ENCODE measurements around the gene PAPPA.

PAPPA gene, protein sequence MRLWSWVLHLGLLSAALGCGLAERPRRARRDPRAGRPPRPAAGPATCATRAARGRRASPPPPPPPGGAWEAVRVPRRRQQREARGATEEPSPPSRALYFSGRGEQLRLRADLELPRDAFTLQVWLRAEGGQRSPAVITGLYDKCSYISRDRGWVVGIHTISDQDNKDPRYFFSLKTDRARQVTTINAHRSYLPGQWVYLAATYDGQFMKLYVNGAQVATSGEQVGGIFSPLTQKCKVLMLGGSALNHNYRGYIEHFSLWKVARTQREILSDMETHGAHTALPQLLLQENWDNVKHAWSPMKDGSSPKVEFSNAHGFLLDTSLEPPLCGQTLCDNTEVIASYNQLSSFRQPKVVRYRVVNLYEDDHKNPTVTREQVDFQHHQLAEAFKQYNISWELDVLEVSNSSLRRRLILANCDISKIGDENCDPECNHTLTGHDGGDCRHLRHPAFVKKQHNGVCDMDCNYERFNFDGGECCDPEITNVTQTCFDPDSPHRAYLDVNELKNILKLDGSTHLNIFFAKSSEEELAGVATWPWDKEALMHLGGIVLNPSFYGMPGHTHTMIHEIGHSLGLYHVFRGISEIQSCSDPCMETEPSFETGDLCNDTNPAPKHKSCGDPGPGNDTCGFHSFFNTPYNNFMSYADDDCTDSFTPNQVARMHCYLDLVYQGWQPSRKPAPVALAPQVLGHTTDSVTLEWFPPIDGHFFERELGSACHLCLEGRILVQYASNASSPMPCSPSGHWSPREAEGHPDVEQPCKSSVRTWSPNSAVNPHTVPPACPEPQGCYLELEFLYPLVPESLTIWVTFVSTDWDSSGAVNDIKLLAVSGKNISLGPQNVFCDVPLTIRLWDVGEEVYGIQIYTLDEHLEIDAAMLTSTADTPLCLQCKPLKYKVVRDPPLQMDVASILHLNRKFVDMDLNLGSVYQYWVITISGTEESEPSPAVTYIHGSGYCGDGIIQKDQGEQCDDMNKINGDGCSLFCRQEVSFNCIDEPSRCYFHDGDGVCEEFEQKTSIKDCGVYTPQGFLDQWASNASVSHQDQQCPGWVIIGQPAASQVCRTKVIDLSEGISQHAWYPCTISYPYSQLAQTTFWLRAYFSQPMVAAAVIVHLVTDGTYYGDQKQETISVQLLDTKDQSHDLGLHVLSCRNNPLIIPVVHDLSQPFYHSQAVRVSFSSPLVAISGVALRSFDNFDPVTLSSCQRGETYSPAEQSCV (N-terminal part only)

GRCh38 chr9:116153765-116154333, at the start of gene PAPPA:
PAPPA (plus strand) TSS chr9:116153791; CDS start chr9:116154173, 382 bp downstream.
- DNase-seq (ENCODE audit: low read depth): no peak

GRCh38 chr9:116103976-116104820, 49.4 kb upstream of the PAPPA start:
- no peak for DNase-seq (ENCODE audit: low read depth)

DNA sequence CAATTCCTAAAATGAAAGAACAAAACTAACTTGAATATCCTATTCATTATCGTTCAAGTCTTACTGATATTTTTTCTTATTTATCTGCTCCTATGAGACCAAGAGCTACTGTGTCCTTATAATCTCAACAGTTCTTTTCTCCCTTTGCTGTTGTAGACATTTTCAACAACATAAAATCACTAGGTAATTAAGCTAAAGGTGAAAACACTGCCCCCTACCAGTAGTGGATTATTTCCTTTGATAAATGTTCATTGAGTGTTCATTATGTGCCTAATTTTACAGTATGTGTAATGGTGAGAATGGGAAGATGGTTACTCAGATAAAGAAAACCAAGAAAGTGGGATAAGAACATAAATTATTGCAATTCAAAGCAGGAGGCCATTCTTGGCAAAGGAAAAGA, 41.4 kb upstream of the PAPPA start:
- no peak for DNase-seq (ENCODE audit: low read depth)

DNA sequence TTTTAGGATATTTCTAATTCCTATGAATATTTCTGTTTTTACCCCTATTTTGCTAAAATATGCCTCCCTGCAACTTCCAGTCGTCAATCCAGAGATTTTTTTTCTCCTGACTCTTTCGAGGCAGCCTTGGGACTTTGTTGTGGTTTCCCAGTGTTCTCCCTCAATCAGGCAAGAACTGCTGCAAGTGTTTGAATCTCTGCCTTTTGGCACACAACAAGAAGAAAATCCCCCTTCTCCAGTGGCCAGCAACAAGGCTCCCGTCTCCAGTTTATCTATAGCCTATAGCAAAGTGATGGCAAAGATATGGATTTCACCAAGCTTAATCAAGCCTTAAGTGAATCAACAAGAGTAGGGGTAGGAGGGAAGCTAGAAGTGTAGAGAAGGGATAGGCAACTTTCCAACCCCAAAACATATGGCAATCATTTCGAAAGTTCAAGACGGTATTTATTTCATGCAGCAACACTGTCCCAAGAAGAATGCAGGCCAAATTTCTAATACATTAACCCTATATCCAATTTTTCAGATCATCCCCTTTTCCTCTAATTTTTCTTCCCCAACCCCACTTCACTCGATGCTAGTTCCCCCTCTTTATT, 37.7 kb upstream of the PAPPA start:
- DNase-seq (ENCODE audit: low read depth): no peak

- DNase-seq (ENCODE audit: low read depth): no peak
These were observed 37.2 kb upstream of the PAPPA start for GRCh38 chr9:116116393-116116792.

GRCh38 chr9:116123171-116123570, 30.4 kb upstream of the PAPPA start:
- DNase-seq (ENCODE audit: low read depth): no peak

DNA sequence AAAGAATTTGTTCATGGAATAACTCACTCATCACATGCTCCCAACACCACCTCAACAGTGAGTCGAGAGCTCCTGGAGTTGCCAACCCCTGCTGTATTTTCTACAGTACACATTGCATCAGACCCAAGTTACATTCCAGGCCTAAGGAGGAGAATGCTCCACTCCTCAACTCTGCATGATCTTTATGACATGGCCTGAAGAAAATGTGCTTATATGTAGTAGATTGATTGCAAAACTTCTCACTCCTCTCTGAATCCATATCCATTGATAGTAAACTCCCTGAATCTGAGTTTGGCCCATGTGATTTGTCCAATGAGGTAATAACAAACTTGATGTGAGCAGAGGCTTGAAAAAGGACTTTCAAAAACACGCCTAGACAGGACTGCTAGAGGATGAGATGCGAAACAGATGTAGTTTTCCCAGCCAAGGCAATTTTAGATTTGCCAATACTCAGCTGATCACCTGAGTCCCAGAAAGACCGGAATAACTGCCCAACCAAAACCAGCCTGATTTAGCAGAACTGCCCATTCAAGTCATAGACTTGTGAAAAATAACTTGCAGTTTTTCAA, 29.0 kb upstream of the PAPPA start:
- DNase-seq (ENCODE audit: low read depth): no peak

DNA sequence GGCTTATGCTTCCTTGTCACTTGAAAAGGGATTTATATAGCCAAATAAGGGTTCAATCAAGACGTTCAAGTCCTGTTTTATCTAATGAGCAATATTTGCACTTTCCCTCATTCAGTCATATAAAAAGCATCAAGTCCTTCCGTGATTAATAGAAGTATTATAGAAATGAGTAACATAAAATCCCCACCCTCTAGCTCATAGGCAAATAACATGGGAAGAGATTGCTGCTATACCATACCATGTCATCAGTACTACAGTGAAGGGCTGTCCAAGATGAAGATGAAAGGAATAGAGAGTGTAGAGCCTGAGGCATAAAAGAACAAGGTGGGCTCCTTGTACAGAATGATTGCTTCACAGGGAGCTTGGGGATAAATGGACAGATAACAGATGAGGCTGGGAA, 20.4 kb upstream of the PAPPA start:
- no peak for DNase-seq (ENCODE audit: low read depth)

GRCh38 chr9:116134975-116135374, 18.6 kb upstream of the PAPPA start:
- no peak for DNase-seq (ENCODE audit: low read depth)

GRCh38 chr9:116137010-116137409, 16.6 kb upstream of the PAPPA start:
- DNase-seq (ENCODE audit: low read depth): no peak

- no peak for DNase-seq (ENCODE audit: low read depth)
These were observed 16.0 kb upstream of the PAPPA start for GRCh38 chr9:116137581-116137980.

GRCh38 chr9:116141864-116142561, 11.6 kb upstream of the PAPPA start:
- no peak for DNase-seq (ENCODE audit: low read depth)

DNA sequence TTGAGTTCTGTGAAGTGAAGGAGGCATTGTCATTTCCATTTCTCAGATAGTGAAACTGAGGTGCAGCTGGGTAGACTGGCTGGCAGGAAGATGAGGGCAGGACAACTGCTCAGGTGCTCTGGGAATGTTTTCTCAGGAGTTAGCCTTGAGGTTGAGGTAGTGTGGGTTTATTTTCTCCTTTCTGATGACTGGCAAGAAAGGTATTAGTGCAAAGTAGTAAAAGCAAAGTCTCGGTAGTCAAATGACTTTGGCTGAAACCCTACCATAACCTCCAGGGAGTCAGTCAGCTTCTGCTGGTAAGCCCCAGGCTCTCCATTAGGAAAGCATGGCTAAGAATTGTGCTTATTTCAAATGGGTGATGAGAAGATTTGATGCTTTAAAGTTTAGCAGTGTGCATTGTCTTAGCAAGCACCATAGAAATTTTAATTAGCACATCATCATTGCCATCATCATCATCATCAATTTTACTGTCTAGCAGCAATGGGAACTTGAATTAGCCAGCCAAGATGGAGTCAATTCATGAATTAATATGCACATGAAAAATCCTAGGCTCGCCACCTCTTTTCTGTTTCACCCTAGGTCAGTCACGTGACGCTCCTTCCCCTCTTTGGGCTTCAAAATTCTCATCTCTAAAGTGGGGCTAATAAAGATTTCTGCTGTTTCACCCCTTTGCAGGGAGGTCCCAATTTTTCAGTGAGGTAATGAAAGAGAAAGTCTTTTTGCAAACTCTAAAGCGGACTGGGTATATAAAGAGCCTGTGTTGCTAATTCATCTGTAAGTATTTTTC, 10.7 kb upstream of the PAPPA start:
- DNase-seq (ENCODE audit: low read depth): no peak

GRCh38 chr9:116144038-116144437, 9.6 kb upstream of the PAPPA start:
- DNase-seq (ENCODE audit: low read depth): no peak

DNA sequence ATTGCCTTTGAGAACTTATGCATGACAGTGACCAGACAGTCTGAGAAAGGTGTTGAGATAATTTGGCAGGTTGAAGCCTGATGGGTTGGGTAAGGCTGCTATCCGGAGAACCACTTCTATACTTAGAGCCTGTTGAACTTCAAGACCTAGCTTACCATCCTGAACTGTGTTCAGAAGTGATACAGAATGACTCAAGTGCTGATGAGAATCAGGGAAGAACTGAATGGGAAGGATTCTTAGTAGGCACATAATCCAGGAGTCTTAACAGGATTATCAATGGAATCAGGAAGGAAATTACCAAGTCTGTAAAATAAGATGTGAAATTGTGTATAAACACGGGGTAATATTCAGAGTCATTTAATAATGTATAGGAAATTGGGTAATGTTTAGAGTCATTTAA, 9.0 kb upstream of the PAPPA start:
- no peak for DNase-seq (ENCODE audit: low read depth)

GRCh38 chr9:116145036-116145435, 8.6 kb upstream of the PAPPA start:
- no peak for DNase-seq (ENCODE audit: low read depth)

- DNase-seq (ENCODE audit: low read depth): no peak
These were observed 5.8 kb upstream of the PAPPA start for GRCh38 chr9:116147821-116148220.

GRCh38 chr9:116149844-116150243, 3.7 kb upstream of the PAPPA start:
- no peak for DNase-seq (ENCODE audit: low read depth)

DNA sequence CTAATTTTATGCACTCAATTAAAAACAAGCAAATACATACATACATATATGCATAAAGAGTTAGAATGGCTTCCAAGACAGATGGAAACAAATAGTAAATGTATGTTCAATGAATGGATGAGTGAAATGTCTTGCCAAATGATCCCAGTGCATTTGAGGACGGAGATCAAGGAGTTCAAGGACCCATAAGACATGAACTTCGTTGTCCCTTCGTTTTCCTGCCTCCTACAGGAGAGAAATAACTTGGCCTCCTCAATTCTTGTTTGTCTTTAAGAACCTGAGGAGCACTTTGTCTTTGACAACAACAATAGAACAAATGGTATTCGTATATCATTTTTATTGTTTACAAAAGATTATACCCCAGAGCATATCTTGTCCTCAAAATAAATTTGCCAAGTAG, 2.4 kb upstream of the PAPPA start:
- DNase-seq (ENCODE audit: low read depth): no peak
